HEK293T (cell line): ENCODE results near the gene SLC37A1.

ENCODE experiments used
- ARNT ChIP-seq: fragments of 450-650 bp; IDR thresholded peaks from 2 replicates; pipeline ENCODE4 v1.6.1; 2017; ENCODE audit warnings: mild to moderate bottlenecking
- ELF4 ChIP-seq: fragments of 450-650 bp; IDR thresholded peaks from 2 replicates; pipeline ENCODE4 v1.6.1; 2017; ENCODE audit warnings: antibody characterized with exemption
- FOXA1 ChIP-seq: fragments of 450-650 bp; IDR thresholded peaks from 2 replicates; pipeline ENCODE4 v1.6.1; 2016; ENCODE audit warnings: mild to moderate bottlenecking
- FOXM1 ChIP-seq: fragments of 450-650 bp; IDR thresholded peaks from 2 replicates; pipeline ENCODE4 v1.6.1; 2017; ENCODE audit warnings: mild to moderate bottlenecking, borderline replicate concordance
- HDGF ChIP-seq: fragments of 450-650 bp; IDR thresholded peaks from 2 replicates; pipeline ENCODE4 v1.6.1; 2017; ENCODE audit warnings: antibody characterized with exemption, borderline replicate concordance
- NFRKB ChIP-seq: fragments of 450-650 bp; IDR thresholded peaks from 2 replicates; pipeline ENCODE4 v1.6.1; 2016; ENCODE audit warnings: mild to moderate bottlenecking, moderate library complexity
- PKNOX1 ChIP-seq: fragments of 450-650 bp; IDR thresholded peaks from 2 replicates; pipeline ENCODE4 v1.6.1; 2016
- SP1 ChIP-seq: fragments of 450-650 bp; IDR thresholded peaks from 2 replicates; pipeline ENCODE4 v1.6.1; 2017
- SUZ12 ChIP-seq: fragments of 450-650 bp; IDR thresholded peaks from 2 replicates; pipeline ENCODE4 v1.6.1; 2016; ENCODE audit warnings: mild to moderate bottlenecking
- TARDBP ChIP-seq: fragments of 450-650 bp; IDR thresholded peaks from 2 replicates; pipeline ENCODE4 v1.6.1; 2016
- ZNF384 ChIP-seq: fragments of 450-650 bp; IDR thresholded peaks from 2 replicates; pipeline ENCODE4 v1.6.1; 2016

- no peak for TF ChIP-seq HDGF
- no peak for TF ChIP-seq SUZ12
- TF ChIP-seq ARNT, result no peak
- TF ChIP-seq FOXM1, result no peak
- TF ChIP-seq PKNOX1, result no peak
- TF ChIP-seq TARDBP, result no peak
- TF ChIP-seq NFRKB, result no peak
- no peak for TF ChIP-seq ELF4
- TF ChIP-seq SP1, result no peak
- no peak for TF ChIP-seq ZNF384
- TF ChIP-seq FOXA1, result no peak
Measured at GRCh38 chr21:42614396-42614795, 100.7 kb downstream of the SLC37A1 start.
